NCI-H1436 (cell line): ENCODE measurements around the gene GUCY2C.
A peak's percentile ranks its signal among the peaks of the same experiment; 100 is the strongest.

Experiments
- DNase-seq: peaks from one replicate; lab custom pipeline; 2025; lab: John Stamatoyannopoulos, UW

The GUCY2C gene

GRCh38 chr12:14681625-14682024 is 14.8 kb downstream of the GUCY2C start:
- DNase-seq = no peak

GRCh38 chr12:14681190-14681589 is 15.2 kb downstream of the GUCY2C start:
- DNase-seq = no peak

GRCh38 chr12:14678547-14679150 is 17.8 kb downstream of the GUCY2C start:
- DNase-seq = no peak

GRCh38 chr12:14668591-14668990 is 27.8 kb downstream of the GUCY2C start:
- DNase-seq = no peak

DNA sequence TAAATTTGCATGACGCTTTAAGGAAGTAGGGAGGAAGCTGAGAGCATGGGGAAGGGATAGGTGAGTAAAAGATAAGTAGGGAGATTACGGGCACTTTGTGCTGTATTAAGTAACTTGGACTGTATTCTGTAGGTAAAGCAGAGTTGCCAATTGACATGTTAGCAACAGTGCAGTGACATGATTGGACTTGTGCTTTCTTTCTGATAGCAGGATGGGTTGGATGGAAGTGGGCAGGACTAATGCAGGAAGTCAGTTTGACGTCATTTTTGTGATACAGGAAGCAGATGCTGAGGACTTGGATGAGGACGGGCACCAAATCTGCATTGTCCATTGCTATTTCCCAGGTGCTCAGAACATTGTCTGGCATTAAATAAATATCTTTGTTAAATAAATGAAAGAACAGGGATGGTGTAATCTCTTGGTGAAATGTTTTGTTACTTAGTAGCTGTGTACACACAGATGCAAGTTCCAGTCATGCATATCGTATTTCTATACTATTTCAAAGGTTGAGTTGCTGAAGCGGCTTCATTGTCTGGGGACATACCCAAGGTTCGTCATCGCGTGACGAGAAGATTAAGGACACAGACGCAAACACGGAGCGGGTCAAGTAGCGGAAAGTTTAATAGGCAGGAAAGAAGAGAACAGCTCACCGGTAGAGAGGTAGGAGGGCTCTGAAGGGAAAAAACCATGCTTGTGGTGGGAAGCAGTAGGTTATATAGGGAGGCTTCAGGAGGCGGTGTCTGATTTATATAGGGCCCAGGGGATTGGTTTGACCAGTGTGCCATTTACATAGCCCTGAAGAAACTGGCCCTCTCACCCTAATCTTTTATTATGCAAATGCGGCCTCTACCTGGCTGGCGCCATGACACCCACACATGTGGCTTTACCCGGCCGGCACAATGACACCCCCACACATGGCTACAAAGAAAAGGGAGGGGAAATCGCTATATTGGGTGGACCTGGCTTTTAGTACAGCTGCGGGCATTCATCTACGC is 30.7 kb downstream of the GUCY2C start:
- DNase-seq = no peak

- DNase-seq = peak; percentile 2
Observed at GRCh38 chr12:14664434-14665023, 31.9 kb downstream of the GUCY2C start.

DNA sequence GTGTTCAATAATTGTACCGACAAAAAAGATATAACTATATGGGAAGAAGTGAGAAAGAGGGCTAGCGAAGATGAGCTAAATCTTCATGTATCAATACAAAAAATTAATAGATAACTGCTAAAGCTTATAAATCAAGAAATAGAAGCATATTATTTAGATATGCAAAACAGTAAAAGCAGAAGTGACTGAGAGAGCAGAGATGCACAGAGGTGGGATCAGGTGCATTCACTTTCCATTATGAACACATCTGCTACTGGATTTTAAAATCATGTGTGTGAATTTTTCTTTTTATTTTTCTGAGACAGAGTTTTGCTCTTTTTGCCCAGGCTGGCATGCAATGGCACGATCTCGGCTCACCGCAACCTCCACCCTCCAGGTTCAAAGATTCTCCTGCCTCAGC is 33.4 kb downstream of the GUCY2C start:
- no peak for DNase-seq

GRCh38 chr12:14656846-14657245 is 39.6 kb downstream of the GUCY2C start:
- no peak for DNase-seq

DNA sequence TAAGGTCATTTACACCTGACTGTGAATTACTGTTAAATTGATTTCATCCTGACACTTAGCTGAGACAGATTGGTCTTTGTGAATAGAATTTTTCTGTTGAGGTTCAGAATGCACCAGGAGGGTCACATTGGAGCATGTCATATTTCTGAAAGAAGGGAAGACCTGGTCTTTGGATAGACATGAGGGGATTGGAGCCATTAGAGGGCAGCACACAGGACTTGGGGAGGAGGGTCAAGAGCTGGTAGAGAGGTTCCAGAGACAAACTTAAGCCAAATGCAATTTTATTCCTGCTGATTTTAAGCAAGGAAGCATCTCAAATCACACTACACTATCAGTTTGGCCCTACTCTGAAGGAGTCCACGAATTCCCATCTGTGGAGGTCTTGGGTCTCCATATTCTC is 41.1 kb downstream of the GUCY2C start:
- no peak for DNase-seq

DNA sequence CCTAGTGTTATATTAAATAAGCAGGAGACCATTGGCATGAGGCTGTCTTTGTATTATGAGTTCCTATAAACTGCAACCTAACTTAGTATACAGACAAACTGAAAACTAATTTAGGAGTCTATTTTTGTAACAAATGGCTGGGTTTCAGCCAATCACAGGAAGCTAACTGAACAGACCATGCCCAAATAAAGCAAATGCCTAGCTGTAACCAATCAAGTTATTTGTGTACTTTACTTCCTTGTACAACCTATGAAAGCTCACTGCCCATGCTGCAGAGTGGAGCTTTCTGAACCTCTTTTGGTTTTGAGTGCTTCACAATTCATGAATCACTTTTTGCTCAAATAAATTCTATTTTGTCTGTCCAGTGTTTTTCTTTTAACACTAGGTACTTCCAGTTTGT is 41.6 kb downstream of the GUCY2C start:
- no peak for DNase-seq

- no peak for DNase-seq
Observed at GRCh38 chr12:14654416-14654815, 42.0 kb downstream of the GUCY2C start.

- DNase-seq = no peak
Observed at GRCh38 chr12:14652483-14652882, 43.9 kb downstream of the GUCY2C start.

DNA sequence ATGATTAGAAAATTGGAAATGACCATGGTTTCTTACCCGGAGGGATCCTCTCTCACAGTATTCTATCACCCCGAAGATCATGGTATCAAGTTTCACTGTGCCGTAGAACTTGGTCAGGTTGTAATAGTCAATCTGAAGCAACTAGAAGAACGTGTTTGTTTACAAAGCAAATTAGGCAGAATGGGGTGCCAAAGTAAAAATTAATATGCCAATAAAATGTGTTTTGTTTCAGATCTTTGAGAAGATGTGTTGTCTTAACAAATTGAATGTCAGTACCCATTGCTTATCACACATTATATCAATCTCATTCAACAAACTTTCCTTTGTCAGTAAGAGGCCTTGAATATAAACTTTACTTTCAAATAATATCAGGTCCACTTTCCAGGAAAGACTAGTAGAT is 45.0 kb downstream of the GUCY2C start:
- no peak for DNase-seq

DNA sequence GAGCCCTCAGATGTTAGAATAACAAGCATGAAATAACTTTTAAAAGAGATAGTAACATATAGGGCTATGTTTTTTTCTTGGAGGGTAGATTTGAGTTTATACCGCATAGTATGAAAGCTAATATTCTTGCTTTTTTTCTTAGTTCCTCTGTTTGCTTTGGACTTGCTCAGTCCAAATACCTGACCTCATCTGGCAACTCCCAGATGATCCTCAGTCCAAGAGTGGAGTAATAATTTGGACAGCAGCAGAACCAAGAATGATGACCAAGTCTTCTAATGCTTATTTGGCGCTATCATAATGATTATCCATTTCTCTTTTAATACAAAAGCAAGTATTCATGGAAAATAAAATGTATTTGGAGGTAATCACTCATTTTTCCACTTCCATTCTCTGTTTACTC is 45.6 kb downstream of the GUCY2C start:
- no peak for DNase-seq

DNA sequence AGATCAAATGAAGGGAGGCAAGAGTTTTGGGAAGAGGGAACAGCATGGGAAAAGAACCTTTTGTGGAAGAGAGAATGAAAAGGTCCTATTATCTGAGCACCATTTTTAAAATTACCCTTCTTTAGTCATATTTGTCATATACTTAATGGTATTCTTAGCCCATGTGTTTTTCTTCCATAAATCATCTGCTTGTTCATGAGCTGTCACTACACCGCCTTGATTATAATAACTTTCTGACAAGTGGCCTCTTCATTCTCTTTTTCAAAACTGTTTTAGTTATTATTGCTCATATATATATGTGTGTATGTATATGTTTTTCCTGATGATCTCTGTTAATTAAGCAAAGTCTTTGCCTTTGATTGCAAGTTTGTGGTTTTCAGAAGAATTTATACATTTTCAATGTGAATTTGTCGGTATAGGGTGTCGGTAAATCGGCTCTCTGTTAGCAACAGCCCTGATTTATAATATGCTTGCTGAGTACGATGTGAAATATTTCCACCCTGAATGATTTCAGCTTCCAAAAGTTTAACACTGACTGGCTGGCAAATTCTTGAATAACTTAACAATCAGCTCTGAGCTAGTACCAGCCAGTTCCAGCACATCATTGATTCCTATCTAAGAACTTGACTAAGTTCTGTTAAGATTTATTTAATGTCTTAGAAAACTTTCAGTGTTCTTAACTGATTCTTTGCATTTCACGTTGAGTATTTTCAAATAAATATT is 49.2 kb downstream of the GUCY2C start:
- DNase-seq = no peak

GRCh38 chr12:14643251-14643650 is 53.1 kb downstream of the GUCY2C start:
- no peak for DNase-seq

DNA sequence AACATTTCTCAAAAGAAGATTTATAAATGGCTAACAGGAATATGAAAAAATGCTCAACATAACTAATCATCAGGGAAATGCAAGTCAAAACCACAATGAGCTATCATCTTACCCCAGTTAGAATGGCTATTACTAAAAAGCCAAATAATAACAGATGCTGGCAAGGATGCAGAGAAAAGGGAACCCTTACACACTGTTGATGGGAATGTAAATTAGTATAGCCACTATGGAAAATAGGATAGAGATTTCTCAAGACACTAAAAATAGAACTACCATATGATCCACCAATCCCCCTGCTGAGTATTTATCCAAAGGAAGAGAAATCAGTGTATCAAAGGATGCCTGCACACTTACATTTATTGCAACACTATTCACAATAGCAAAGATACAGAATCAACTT is 58.3 kb downstream of the GUCY2C start:
- no peak for DNase-seq

DNA sequence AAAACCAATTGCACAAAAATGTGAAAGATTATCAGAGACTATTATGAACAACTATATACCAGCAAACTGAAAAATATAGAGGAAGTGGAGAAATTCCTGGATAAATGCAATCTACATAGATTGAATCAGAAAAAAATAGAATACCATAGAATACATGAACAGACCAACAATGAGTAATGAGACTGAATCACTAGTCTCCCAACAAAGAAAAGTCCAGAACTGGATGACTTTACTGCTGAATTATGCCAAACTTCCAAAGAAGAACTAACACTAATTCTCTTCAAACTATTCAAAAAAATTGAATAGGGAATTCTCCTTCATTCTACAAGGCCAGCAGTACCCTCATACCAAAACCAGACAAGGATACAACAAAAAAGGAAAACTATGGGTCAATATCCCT is 60.6 kb downstream of the GUCY2C start:
- no peak for DNase-seq

DNA sequence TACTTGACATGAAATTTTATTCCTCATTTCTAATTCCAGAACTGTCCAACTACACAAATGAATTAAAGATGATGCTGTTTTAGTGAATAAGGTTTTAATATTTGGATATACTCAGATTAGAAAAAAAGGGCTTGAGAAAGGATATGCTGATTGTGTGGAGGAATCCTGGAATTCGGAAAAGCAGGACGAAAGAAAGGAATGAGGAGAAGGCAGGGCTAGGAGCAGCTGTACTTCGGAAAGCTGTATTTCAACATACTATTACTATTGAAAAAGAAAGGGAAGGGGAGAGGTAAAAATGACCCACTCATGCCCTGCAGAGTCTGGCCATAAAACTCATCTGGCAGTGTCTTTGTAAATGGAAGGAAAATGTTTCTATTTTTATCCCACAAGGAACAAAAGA is 65.6 kb downstream of the GUCY2C start:
- DNase-seq = no peak

DNA sequence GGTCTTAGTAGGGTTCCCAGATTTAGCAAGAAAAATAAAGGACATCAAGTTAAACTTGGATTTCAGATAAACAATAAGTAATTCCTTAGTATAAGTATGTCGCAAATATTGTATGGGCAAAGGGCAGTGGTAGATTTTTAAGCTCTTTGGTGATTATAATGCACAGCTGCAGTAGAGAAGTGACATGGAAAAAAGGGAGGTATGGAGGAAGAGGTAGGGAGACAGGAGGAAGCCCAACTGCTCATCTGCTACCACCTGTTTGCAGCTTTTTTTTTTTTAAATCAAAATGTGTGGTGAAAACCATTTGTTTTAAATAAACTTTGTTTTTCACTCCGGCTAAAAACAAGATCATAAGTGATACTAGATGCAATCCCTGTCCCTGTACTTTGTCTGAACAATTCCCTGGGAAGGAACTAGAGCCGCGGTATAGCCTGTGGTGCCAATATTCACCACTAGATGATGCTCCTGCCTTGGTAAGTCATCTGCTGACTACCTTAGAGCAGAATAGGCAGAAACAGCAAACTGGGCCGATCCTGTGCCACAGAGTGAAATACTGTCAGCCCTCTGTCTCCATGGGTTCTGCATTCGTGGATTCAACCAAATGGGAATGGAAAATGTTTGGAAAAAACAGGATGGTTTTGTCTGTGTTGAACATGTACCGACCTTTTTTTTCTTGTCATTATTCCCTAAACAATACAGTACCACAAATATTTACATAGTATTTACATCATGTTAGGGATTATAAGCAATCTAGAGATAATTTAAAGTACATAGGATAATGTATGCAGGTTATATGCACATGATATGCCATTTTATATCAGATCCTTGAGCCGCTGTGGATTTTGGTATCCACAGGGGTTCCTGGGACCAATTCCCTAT is 66.3 kb downstream of the GUCY2C start:
- DNase-seq = peak; percentile 56

DNA sequence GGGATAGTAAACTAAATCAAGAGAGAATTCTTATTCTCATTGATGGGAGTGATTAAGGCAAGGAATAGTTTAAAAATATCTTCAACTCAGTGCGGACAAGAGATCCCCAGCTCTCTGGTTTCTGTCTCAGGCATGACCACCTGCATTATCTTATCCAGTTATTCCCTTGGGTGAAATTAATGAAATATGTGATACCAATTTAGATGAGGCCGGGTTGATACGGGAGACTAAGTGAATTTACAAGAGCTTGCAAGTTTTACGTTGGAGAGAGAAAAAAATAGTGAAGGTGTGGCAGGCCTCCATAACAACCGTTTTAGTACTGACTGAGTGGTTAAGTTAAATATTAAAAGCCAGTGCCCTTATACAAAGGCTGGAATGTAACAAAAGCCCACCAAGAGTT is 67.6 kb downstream of the GUCY2C start:
- no peak for DNase-seq
